ENCODE results near the gene CRB1.

- TF ChIP-seq ZNF384 (IDR thresholded peaks at IDR 0.05) (no peak), FOXM1 (IDR thresholded peaks at IDR 0.05; ENCODE audit: borderline replicate concordance) (no peak), ELF4 (IDR thresholded peaks at IDR 0.05) (no peak), CTBP1 (IDR thresholded peaks at IDR 0.05; ENCODE audit: borderline replicate concordance) (no peak), TARDBP (IDR thresholded peaks at IDR 0.05) (no peak), FOXK2 (IDR thresholded peaks at IDR 0.05) (no peak), FOXA1 (IDR thresholded peaks at IDR 0.05) (no peak), ARNT (IDR thresholded peaks at IDR 0.05) (no peak), BHLHE40 (IDR thresholded peaks at IDR 0.05; ENCODE audit: borderline replicate concordance) (no peak)
- TF ChIP-seq, protein P1, sequence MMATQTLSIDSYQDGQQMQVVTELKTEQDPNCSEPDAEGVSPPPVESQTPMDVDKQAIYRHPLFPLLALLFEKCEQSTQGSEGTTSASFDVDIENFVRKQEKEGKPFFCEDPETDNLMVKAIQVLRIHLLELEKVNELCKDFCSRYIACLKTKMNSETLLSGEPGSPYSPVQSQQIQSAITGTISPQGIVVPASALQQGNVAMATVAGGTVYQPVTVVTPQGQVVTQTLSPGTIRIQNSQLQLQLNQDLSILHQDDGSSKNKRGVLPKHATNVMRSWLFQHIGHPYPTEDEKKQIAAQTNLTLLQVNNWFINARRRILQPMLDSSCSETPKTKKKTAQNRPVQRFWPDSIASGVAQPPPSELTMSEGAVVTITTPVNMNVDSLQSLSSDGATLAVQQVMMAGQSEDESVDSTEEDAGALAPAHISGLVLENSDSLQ (IDR thresholded peaks at IDR 0.05), result no peak
Observed at GRCh38 chr1:197339106-197340060, 71.3 kb downstream of the CRB1 start.
